Left hindlimb (tissue), 1 donor: Measurements from ENCODE around the gene PLEKHO1.
"Not testable (repeated sequence)": the region's sequence is repeated elsewhere in the genome, so short reads cannot be mapped to it uniquely, and the experiment has no call there.

ENCODE experiments used
- DNase-seq: peaks from one replicate; pipeline ENCODE4 v3.0.0-alpha.2; 2018

PLEKHO1 gene

GRCh38 chr1:150149271-150150132 is at the start of gene PLEKHO1:
Gene PLEKHO1, plus strand, starts transcription at chr1:150149916. Its CDS starts 342 bp downstream, at chr1:150150258.
- DNase-seq: peak; percentile 90

GRCh38 chr1:150102986-150103385 is 46.7 kb upstream of the PLEKHO1 start:
- no peak for DNase-seq

GRCh38 chr1:150106341-150106740 is 43.4 kb upstream of the PLEKHO1 start:
- no peak for DNase-seq

GRCh38 chr1:150109586-150109985 is 40.1 kb upstream of the PLEKHO1 start:
- no peak for DNase-seq

GRCh38 chr1:150110116-150110515 is 39.6 kb upstream of the PLEKHO1 start:
- DNase-seq: no peak

GRCh38 chr1:150111670-150112069 is 38.0 kb upstream of the PLEKHO1 start:
- no peak for DNase-seq

GRCh38 chr1:150115121-150115520 is 34.6 kb upstream of the PLEKHO1 start:
- no peak for DNase-seq

GRCh38 chr1:150118716-150119115 is 31.0 kb upstream of the PLEKHO1 start:
- DNase-seq: no peak

- DNase-seq: no peak
Observed at GRCh38 chr1:150121236-150121862, 28.4 kb upstream of the PLEKHO1 start.

- DNase-seq: no peak
Observed at GRCh38 chr1:150126811-150127210, 22.9 kb upstream of the PLEKHO1 start.

- DNase-seq: no peak
Observed at GRCh38 chr1:150127464-150127863, 22.3 kb upstream of the PLEKHO1 start.

- DNase-seq: no peak
Observed at GRCh38 chr1:150127868-150128267, 21.8 kb upstream of the PLEKHO1 start.

GRCh38 chr1:150132372-150132771 is 17.3 kb upstream of the PLEKHO1 start:
- DNase-seq: no peak

GRCh38 chr1:150134537-150134936 is 15.2 kb upstream of the PLEKHO1 start:
- no peak for DNase-seq

- DNase-seq: not testable (repeated sequence)
Observed at GRCh38 chr1:150135400-150135799, 14.3 kb upstream of the PLEKHO1 start.

GRCh38 chr1:150138044-150138443 is 11.7 kb upstream of the PLEKHO1 start:
- no peak for DNase-seq

- DNase-seq: no peak
Observed at GRCh38 chr1:150141452-150141851, 8.3 kb upstream of the PLEKHO1 start.

- no peak for DNase-seq
Observed at GRCh38 chr1:150142083-150142482, 7.6 kb upstream of the PLEKHO1 start.

- no peak for DNase-seq
Observed at GRCh38 chr1:150144606-150145005, 5.1 kb upstream of the PLEKHO1 start.

- not testable (repeated sequence) for DNase-seq
Observed at GRCh38 chr1:150146016-150146415, 3.7 kb upstream of the PLEKHO1 start.

GRCh38 chr1:150146849-150147542 is 2.7 kb upstream of the PLEKHO1 start:
- DNase-seq: no peak

- no peak for DNase-seq
Observed at GRCh38 chr1:150148837-150149270, 862 bp upstream of the PLEKHO1 start.
